ENCODE results near the gene TIMM17A.

The TIMM17A gene

GRCh38 chr1:201954263-201955008 is 867 bp upstream of the TIMM17A start:
- TF ChIP-seq CSDC2 (CRISPR knock-in tag; IDR thresholded peaks at IDR 0.05) (no peak), RARB (CRISPR knock-in tag; IDR thresholded peaks at IDR 0.05) (no peak), ZC3H10 (CRISPR knock-in tag; IDR thresholded peaks at IDR 0.05) (no peak), BACH2 (CRISPR knock-in tag; IDR thresholded peaks at IDR 0.05; ENCODE audit: borderline replicate concordance) (no peak), PATZ1 (CRISPR knock-in tag; IDR thresholded peaks at IDR 0.05; ENCODE audit: borderline replicate concordance) (no peak), TCF4 (CRISPR knock-in tag; IDR thresholded peaks at IDR 0.05; ENCODE audit: borderline replicate concordance) (no peak), ZNF8 (CRISPR knock-in tag; IDR thresholded peaks at IDR 0.05) (no peak), GLIS3 (CRISPR knock-in tag; IDR thresholded peaks at IDR 0.05) (no peak), TOX (CRISPR knock-in tag; IDR thresholded peaks at IDR 0.05; ENCODE audit: borderline replicate concordance) (no peak), OSR1 (CRISPR knock-in tag; IDR thresholded peaks at IDR 0.05) (no peak), CSRNP3 (CRISPR knock-in tag; IDR thresholded peaks at IDR 0.05) (no peak), TSHZ2 (CRISPR knock-in tag; IDR thresholded peaks at IDR 0.05) (no peak)
- peak; percentile 4 for ATAC-seq

GRCh38 chr1:201955729-201956143 is 433 bp downstream of the TIMM17A start:
- TF ChIP-seq POU6F1 (CRISPR knock-in tag; IDR thresholded peaks at IDR 0.05; ENCODE audit: borderline replicate concordance, low read depth): no peak
- no peak for TF ChIP-seq ISL1 (CRISPR knock-in tag; IDR thresholded peaks at IDR 0.05)
- TF ChIP-seq ZNF8 (CRISPR knock-in tag; IDR thresholded peaks at IDR 0.05): no peak
- TF ChIP-seq CSDC2 (CRISPR knock-in tag; IDR thresholded peaks at IDR 0.05): no peak
- TF ChIP-seq CREB5 (CRISPR knock-in tag; IDR thresholded peaks at IDR 0.05; ENCODE audit: low read depth): no peak
- no peak for TF ChIP-seq TCF4 (CRISPR knock-in tag; IDR thresholded peaks at IDR 0.05; ENCODE audit: borderline replicate concordance)
- no peak for TF ChIP-seq OSR1 (CRISPR knock-in tag; IDR thresholded peaks at IDR 0.05)
- no peak for TF ChIP-seq ESRRG (CRISPR knock-in tag; IDR thresholded peaks at IDR 0.05)
- TF ChIP-seq CSRNP3 (CRISPR knock-in tag; IDR thresholded peaks at IDR 0.05): no peak
- TF ChIP-seq ZFP30 (CRISPR knock-in tag; IDR thresholded peaks at IDR 0.05): no peak
- TF ChIP-seq PPARA (CRISPR knock-in tag; IDR thresholded peaks at IDR 0.05; ENCODE audit: borderline replicate concordance): no peak
- TF ChIP-seq ZC3H10 (CRISPR knock-in tag; IDR thresholded peaks at IDR 0.05): no peak
- no peak for TF ChIP-seq ZNF70 (CRISPR knock-in tag; IDR thresholded peaks at IDR 0.05)
- TF ChIP-seq TSHZ2 (CRISPR knock-in tag; IDR thresholded peaks at IDR 0.05): no peak
- no peak for TF ChIP-seq PATZ1 (CRISPR knock-in tag; IDR thresholded peaks at IDR 0.05; ENCODE audit: borderline replicate concordance)
- TF ChIP-seq ARNTL (CRISPR knock-in tag; IDR thresholded peaks at IDR 0.05; ENCODE audit: borderline replicate concordance, low read depth): no peak
- no peak for TF ChIP-seq TOX (CRISPR knock-in tag; IDR thresholded peaks at IDR 0.05; ENCODE audit: borderline replicate concordance)
- no peak for TF ChIP-seq RARB (CRISPR knock-in tag; IDR thresholded peaks at IDR 0.05)
- peak; percentile 66 for ATAC-seq

Measured in SK-N-SH treated with all-trans-retinoic acid at 6 μM for 48 hours (cell line).